ENCODE data around the gene L3MBTL3.

DNA sequence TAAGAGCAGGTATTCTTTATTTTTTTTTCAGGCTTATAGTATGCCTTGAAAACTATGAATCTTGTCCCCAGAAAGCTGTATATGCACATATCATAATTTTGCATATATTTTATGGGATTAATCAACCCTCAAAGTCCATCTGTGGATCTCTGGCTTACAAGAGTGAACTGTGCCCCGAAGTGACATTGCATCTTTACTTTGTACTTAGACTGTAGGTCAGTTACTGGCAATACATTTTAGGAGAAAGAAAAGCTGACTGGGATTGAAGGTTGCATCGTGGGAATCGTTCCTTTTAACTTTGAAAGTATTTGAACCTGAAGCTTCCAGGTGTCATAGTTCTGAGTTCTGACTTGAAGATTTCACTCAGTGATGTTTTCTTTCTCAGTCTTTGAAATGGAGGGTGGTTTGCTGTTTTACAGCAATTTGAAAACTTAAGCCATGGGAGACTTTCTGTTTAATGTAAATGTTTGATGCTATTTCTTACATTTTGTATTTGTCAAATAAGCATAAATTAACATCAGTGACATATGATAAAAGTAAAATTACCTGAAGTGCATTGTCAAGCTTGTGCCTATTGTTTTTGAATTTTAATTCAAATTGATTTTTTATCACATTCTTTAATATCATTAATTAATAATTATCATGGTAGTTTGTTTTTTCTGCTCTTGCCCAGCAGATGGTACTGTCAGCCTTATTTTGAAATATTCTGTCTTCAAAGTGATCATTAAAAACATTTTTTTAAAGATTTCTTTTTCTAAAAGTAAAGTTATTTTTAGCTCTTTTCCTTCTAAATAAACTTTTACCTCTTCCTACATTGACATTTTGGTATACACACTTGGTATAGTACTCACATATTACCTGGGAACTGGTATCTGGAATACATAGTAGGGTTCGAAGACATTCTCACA is 29.0 kb downstream of the L3MBTL3 start:
- TF ChIP-seq POLR2A (IDR thresholded peaks at IDR 0.05; ENCODE audit: low read length) (no peak), CEBPB (IDR thresholded peaks at IDR 0.05) (no peak), JUNB (IDR thresholded peaks at IDR 0.05) (no peak), MYC (IDR thresholded peaks at IDR 0.05; ENCODE audit: borderline replicate concordance, low read length) (no peak)
- TF ChIP-seq, protein P1, sequence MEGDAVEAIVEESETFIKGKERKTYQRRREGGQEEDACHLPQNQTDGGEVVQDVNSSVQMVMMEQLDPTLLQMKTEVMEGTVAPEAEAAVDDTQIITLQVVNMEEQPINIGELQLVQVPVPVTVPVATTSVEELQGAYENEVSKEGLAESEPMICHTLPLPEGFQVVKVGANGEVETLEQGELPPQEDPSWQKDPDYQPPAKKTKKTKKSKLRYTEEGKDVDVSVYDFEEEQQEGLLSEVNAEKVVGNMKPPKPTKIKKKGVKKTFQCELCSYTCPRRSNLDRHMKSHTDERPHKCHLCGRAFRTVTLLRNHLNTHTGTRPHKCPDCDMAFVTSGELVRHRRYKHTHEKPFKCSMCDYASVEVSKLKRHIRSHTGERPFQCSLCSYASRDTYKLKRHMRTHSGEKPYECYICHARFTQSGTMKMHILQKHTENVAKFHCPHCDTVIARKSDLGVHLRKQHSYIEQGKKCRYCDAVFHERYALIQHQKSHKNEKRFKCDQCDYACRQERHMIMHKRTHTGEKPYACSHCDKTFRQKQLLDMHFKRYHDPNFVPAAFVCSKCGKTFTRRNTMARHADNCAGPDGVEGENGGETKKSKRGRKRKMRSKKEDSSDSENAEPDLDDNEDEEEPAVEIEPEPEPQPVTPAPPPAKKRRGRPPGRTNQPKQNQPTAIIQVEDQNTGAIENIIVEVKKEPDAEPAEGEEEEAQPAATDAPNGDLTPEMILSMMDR (IDR thresholded peaks at IDR 0.05), result 0 out of 3 replicates have a peak, but pooled peaks have one; percentile 13
- TF ChIP-seq, protein P2, sequence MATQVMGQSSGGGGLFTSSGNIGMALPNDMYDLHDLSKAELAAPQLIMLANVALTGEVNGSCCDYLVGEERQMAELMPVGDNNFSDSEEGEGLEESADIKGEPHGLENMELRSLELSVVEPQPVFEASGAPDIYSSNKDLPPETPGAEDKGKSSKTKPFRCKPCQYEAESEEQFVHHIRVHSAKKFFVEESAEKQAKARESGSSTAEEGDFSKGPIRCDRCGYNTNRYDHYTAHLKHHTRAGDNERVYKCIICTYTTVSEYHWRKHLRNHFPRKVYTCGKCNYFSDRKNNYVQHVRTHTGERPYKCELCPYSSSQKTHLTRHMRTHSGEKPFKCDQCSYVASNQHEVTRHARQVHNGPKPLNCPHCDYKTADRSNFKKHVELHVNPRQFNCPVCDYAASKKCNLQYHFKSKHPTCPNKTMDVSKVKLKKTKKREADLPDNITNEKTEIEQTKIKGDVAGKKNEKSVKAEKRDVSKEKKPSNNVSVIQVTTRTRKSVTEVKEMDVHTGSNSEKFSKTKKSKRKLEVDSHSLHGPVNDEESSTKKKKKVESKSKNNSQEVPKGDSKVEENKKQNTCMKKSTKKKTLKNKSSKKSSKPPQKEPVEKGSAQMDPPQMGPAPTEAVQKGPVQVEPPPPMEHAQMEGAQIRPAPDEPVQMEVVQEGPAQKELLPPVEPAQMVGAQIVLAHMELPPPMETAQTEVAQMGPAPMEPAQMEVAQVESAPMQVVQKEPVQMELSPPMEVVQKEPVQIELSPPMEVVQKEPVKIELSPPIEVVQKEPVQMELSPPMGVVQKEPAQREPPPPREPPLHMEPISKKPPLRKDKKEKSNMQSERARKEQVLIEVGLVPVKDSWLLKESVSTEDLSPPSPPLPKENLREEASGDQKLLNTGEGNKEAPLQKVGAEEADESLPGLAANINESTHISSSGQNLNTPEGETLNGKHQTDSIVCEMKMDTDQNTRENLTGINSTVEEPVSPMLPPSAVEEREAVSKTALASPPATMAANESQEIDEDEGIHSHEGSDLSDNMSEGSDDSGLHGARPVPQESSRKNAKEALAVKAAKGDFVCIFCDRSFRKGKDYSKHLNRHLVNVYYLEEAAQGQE (IDR thresholded peaks at IDR 0.05), result no peak
- TF ChIP-seq, protein P3, sequence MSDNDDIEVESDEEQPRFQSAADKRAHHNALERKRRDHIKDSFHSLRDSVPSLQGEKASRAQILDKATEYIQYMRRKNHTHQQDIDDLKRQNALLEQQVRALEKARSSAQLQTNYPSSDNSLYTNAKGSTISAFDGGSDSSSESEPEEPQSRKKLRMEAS (IDR thresholded peaks at IDR 0.05), result no peak

All from A549 (cell line).